Loucy (cell line): Measurements from ENCODE around the gene APOL6.

ENCODE experiments used
- CTCF ChIP-seq: fragments of 200-600 bp; sonication (generic); conservative IDR thresholded peaks from 2 replicates; pipeline ENCODE4 v1.5.1; 2014; ENCODE audit warnings: mild to moderate bottlenecking, antibody characterized with exemption, low read length
- EZH2phosphoT487 ChIP-seq: fragments of 200-600 bp; IDR thresholded peaks from 2 replicates; pipeline ENCODE4 v1.6.1; 2018; ENCODE audit warnings: antibody characterized with exemption, mild to moderate bottlenecking, moderate library complexity, borderline replicate concordance

- TF ChIP-seq CTCF (no peak), EZH2phosphoT487 (no peak)
Observed at GRCh38 chr22:35688913-35689675, 40.8 kb downstream of the APOL6 start.
